Fibroblast of lung (primary cell): ENCODE results near the gene BABAM2. TPM values are rescaled to one million over a fixed set of nuclear protein-coding genes. Genes with fewer than 3 reads are reported as not detected.

Source experiments
- DNase-seq, 2 donors: peaks; one replicate each; pipeline versions ENCODE4 v3.0.0 to v3.0.0-alpha.2; 2010; ENCODE audit warnings: low read depth in 2 of 2
- H2AFZ ChIP-seq: 2 replicates; pipeline ENCODE4 v1.5.1; 2012; ENCODE audit warnings: low read length, control low read depth, inconsistent platforms
- H3K27ac ChIP-seq: 2 replicates; pipeline ENCODE4 v1.5.1; 2011; ENCODE audit warnings: low read length, control low read depth; ENCODE audit not compliant: insufficient read depth
- H3K27me3 ChIP-seq: 2 replicates; pipeline ENCODE4 v1.5.1; 2011; ENCODE audit warnings: mild to moderate bottlenecking, low read length; ENCODE audit not compliant: control insufficient read depth, insufficient read depth
- H3K36me3 ChIP-seq: 2 replicates; pipeline ENCODE4 v1.5.1; 2011; ENCODE audit warnings: low read length; ENCODE audit not compliant: control insufficient read depth, insufficient read depth
- H3K4me1 ChIP-seq: 2 replicates; pipeline ENCODE4 v1.5.1; 2011; ENCODE audit warnings: low read length; ENCODE audit not compliant: control insufficient read depth, insufficient read depth; ENCODE audit errors: extremely low read depth
- H3K4me2 ChIP-seq: 2 replicates; pipeline ENCODE4 v1.5.1; 2011; ENCODE audit warnings: low read length, control low read depth; ENCODE audit not compliant: insufficient read depth; ENCODE audit errors: extremely low read depth
- H3K4me3 ChIP-seq, 4 experiments: fragments of 200-600 bp in 1 of 4; sonication (generic) in 1 of 4; replicated peaks in 1 of 4; 2 replicates each; pipeline ENCODE4 v1.5.1; 2011 to 2016; ENCODE audit warnings: low read length in 4 of 4, low read depth in 3 of 4, mild to moderate bottlenecking in 3 of 4, control low read depth in 2 of 4, inconsistent platforms in 1 of 4, mixed read lengths in 1 of 4; ENCODE audit not compliant: insufficient read depth in 1 of 4; ENCODE audit errors: control extremely low read depth in 1 of 4
- H3K79me2 ChIP-seq: 2 replicates; pipeline ENCODE4 v1.5.1; 2012; ENCODE audit warnings: mild to moderate bottlenecking, low read length, inconsistent platforms; ENCODE audit not compliant: control insufficient read depth, insufficient read depth
- H3K9ac ChIP-seq: 2 replicates; pipeline ENCODE4 v1.5.1; 2011; ENCODE audit warnings: mild to moderate bottlenecking, low read length, control low read depth; ENCODE audit not compliant: insufficient read depth
- H3K9me3 ChIP-seq: 2 replicates; pipeline ENCODE4 v1.5.1; 2012; ENCODE audit warnings: low read depth, low read length; ENCODE audit not compliant: control insufficient read depth, insufficient read depth
- H4K20me1 ChIP-seq: 2 replicates; pipeline ENCODE4 v1.5.1; 2011; ENCODE audit warnings: low read length; ENCODE audit not compliant: control insufficient read depth, insufficient read depth; ENCODE audit errors: extremely low read depth
- EZH2 ChIP-seq: IDR thresholded peaks from 2 replicates; pipeline ENCODE4 v1.5.1; 2012; ENCODE audit warnings: low read length, control low read depth, mild to moderate bottlenecking; ENCODE audit errors: missing control alignments
- polyA plus RNA-seq, 2 donors: library from polyadenylated mRNA; depleted of rRNA in 1 of 2; stranded (reverse) in 1 of 2; unstranded in 1 of 2; fragments of >200 nt; gene quantifications; 2 replicates each; pipeline ENCODE4 v1.2.1, GENCODE V29; 2011 to 2012; ENCODE audit warnings: missing spikeins in 1 of 2
- total RNA-seq: library from RNA; depleted of rRNA; stranded (reverse); fragments of >200 nt; gene quantifications from 2 replicates; pipeline ENCODE4 v1.2.1, GENCODE V29; 2014
- TF ChIP-seq, protein P1 (sequence below), 2 donors: IDR thresholded peaks in 1 of 2; conservative IDR thresholded peaks in 1 of 2; 1 replicate in 1 of 2; 2 replicates in 1 of 2; pipeline ENCODE4 v1.5.1; 2011 to 2012; ENCODE audit warnings: low read length in 2 of 2, control low read depth in 1 of 2, inconsistent platforms in 1 of 2, low read depth in 1 of 2, mild to moderate bottlenecking in 1 of 2

The BABAM2 gene
- total and polyA plus RNA-seq, 2 donors (not counting 1 experiment from before 2014, with no cell fraction given), result 25.6 to 33.4 TPM

DNA sequence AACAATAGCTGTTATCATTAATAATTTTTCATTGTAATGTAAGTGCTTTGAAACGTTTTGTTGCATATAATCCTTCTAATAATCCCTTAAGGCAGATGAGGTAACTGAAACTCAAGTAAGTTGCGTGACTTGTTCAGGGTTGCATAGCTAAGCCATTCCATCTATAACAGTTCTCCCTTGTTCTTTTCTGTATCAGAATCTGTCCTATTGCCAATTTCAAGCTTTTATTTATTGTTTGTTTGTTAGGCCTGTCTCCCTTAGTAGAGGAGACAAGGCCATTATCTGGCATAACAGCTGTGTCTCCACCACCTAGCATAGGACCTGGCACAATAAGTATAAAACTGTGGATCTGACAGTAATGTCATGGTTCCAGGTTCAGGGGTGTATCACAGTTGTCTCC, 19.4 kb downstream of the BABAM2 start:
- TF ChIP-seq EZH2, result no peak
- TF ChIP-seq, protein P1, sequence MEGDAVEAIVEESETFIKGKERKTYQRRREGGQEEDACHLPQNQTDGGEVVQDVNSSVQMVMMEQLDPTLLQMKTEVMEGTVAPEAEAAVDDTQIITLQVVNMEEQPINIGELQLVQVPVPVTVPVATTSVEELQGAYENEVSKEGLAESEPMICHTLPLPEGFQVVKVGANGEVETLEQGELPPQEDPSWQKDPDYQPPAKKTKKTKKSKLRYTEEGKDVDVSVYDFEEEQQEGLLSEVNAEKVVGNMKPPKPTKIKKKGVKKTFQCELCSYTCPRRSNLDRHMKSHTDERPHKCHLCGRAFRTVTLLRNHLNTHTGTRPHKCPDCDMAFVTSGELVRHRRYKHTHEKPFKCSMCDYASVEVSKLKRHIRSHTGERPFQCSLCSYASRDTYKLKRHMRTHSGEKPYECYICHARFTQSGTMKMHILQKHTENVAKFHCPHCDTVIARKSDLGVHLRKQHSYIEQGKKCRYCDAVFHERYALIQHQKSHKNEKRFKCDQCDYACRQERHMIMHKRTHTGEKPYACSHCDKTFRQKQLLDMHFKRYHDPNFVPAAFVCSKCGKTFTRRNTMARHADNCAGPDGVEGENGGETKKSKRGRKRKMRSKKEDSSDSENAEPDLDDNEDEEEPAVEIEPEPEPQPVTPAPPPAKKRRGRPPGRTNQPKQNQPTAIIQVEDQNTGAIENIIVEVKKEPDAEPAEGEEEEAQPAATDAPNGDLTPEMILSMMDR (conservative IDR thresholded peaks at IDR 0.05 in 1 of 2, IDR thresholded peaks at IDR 0.05 in 1 of 2; ENCODE audit: low read depth in 1 of 2, low read length in 2 of 2), result no peak
- DNase-seq, result no peak
- Histone ChIP-seq H4K20me1 (no peaks in the 10 kb centered on the region), H2AFZ (no peak overlapping the region), H3K36me3 (no peaks in the 10 kb centered on the region), H3K27me3 (no peaks in the 10 kb centered on the region), H3K9ac (no peak overlapping the region), H3K4me3 (no peak overlapping the region), H3K4me1 (no peaks in the 10 kb centered on the region), H3K4me2 (no peak overlapping the region), H3K79me2 (no peaks in the 10 kb centered on the region), H3K27ac (no peak overlapping the region), H3K9me3 (no peaks in the 10 kb centered on the region)

DNA sequence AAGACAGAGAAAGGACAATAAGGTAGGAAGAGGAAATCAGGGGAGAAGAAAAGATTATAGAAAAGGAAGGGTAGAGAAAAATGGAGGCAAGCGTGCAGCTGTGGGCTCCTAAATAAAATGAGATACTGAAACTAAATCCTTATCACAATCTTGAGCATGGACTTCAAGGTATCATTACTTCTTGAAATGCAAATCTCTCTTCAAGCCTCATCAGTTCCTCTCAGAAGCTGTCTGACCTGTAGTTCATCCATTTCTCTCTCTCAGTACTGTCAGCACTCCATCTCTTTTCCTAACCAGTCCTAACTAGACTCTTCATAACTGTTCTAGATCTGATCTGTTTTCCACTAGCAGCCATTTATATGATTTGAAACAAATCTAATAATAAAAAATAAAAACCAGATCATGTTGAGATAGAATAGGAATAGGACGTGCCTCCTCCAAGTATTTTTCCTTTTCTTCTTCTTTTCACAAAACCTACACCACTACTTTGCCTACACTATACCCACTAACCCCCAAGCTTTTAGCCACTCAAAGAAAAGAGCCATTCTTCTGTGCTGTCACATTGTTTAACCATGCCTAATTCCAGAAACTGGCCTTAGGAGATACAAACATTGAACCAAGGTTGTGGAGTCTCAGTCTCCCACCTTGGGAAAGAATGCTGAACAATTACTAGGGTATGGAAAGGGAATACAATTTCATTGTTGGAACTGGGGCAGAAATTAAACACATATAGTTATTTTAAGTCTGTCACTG, 21.1 kb downstream of the BABAM2 start:
- TF ChIP-seq, protein P1 (conservative IDR thresholded peaks at IDR 0.05 in 1 of 2, IDR thresholded peaks at IDR 0.05 in 1 of 2; ENCODE audit: low read depth in 1 of 2, low read length in 2 of 2), result no peak
- TF ChIP-seq EZH2, result no peak
- H3K27ac ChIP-seq, result no peak overlapping the region
- no peak overlapping the region for H3K4me3 ChIP-seq
- no peaks in the 10 kb centered on the region for H3K9me3 ChIP-seq
- no peak overlapping the region for H3K9ac ChIP-seq
- H3K4me2 ChIP-seq, result no peak overlapping the region
- no peaks in the 10 kb centered on the region for H3K36me3 ChIP-seq
- H3K27me3 ChIP-seq, result no peaks in the 10 kb centered on the region
- no peak overlapping the region for H2AFZ ChIP-seq
- DNase-seq, result no peak
- no peaks in the 10 kb centered on the region for H3K4me1 ChIP-seq
- H4K20me1 ChIP-seq, result no peaks in the 10 kb centered on the region
- no peaks in the 10 kb centered on the region for H3K79me2 ChIP-seq

DNA sequence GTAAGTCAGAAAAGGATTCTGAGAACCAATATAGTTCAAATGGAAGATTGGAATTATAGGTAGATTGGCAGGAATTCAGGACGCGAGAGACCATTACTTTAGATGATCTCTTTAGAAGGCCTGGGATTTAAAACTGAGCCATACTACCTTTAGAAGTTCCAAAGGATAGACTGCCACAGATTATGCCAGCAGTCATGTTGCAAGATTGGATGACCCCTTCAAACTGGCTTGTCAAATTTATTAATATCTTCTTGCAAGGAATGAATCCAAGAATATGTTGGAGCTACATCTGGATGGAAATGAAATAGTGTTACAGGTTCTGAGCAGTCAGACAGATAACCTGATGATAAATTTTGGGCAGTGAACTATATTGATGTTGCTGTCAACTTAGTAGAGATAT, 22.0 kb downstream of the BABAM2 start:
- H3K4me1 ChIP-seq, result no peaks in the 10 kb centered on the region
- H3K79me2 ChIP-seq, result no peaks in the 10 kb centered on the region
- no peaks in the 10 kb centered on the region for H3K36me3 ChIP-seq
- H3K27me3 ChIP-seq, result no peaks in the 10 kb centered on the region
- no peak overlapping the region for H3K27ac ChIP-seq
- H3K9me3 ChIP-seq, result no peaks in the 10 kb centered on the region
- no peak overlapping the region for H2AFZ ChIP-seq
- H3K9ac ChIP-seq, result no peak overlapping the region
- H3K4me3 ChIP-seq, result no peak overlapping the region
- H4K20me1 ChIP-seq, result no peaks in the 10 kb centered on the region
- TF ChIP-seq EZH2, result no peak
- TF ChIP-seq, protein P1 (conservative IDR thresholded peaks at IDR 0.05 in 1 of 2, IDR thresholded peaks at IDR 0.05 in 1 of 2; ENCODE audit: low read depth in 1 of 2, low read length in 2 of 2), result no peak
- H3K4me2 ChIP-seq, result no peak overlapping the region
- no peak for DNase-seq
